WTC11 (cell line): ENCODE data around the gene PIP4K2A. TPM values are rescaled to one million over a fixed set of nuclear protein-coding genes. Genes with fewer than 3 reads are reported as not detected.

Source experiments
- ATAC-seq: fragments of 200-7000 bp; cut with Tn5 transposase; 2 replicates; pipeline ENCODE4 v1.10.0; 2021; ENCODE audit warnings: mild to moderate bottlenecking, moderate library complexity
- CTCF ChIA-PET: fragments of 300-600 bp; sonication (Branson Sonifier 250); formaldehyde crosslinking; loops from one replicate; lab custom pipeline; 2021; ENCODE audit warnings: antibody characterized with exemption; lab: Charles Lee
- POLR2A ChIA-PET: fragments of 350-600 bp; sonication (Branson Sonifier 250); formaldehyde crosslinking; loops from one replicate; lab custom pipeline; 2021; ENCODE audit warnings: antibody characterized with exemption; lab: Charles Lee
- DNase-seq: peaks from one replicate; pipeline ENCODE4 v3.0.0; 2021; ENCODE audit warnings: low spot score
- H3K27ac Mint-ChIP-seq: 2 replicates; pipeline ENCODE4 v1.8.0; 2021; ENCODE audit warnings: mixed read lengths
- H3K27me3 Mint-ChIP-seq: 2 replicates; pipeline ENCODE4 v1.8.0; 2021; ENCODE audit warnings: low read depth, mild to moderate bottlenecking, moderate library complexity, mixed read lengths
- H3K36me3 Mint-ChIP-seq: 2 replicates; pipeline ENCODE4 v1.8.0; 2021; ENCODE audit warnings: mixed read lengths
- H3K4me1 Mint-ChIP-seq: 2 replicates; pipeline ENCODE4 v1.8.0; 2022; ENCODE audit warnings: mixed read lengths
- H3K4me3 Mint-ChIP-seq: 2 replicates; pipeline ENCODE4 v1.8.0; 2021; ENCODE audit warnings: mild to moderate bottlenecking, moderate library complexity, mixed read lengths
- H3K9me3 Mint-ChIP-seq: 2 replicates; pipeline ENCODE4 v1.8.0; 2021; ENCODE audit warnings: mixed read lengths
- AFF4 ChIP-seq: sonication (generic); formaldehyde crosslinking; IDR thresholded peaks from 2 replicates; pipeline ENCODE4 v1.8.1; 2023; ENCODE audit warnings: mild to moderate bottlenecking, missing genetic modification reagents, borderline replicate concordance
- ATF3 ChIP-seq: sonication (generic); formaldehyde crosslinking; conservative IDR thresholded peaks from 2 replicates; pipeline ENCODE4 v1.8.1; 2022; ENCODE audit warnings: mild to moderate bottlenecking, missing genetic modification reagents
- E2F5 ChIP-seq: sonication (generic); formaldehyde crosslinking; IDR thresholded peaks from 2 replicates; pipeline ENCODE4 v1.8.1; 2022; ENCODE audit warnings: mild to moderate bottlenecking, moderate library complexity, missing genetic modification reagents
- ELF4 ChIP-seq: sonication (generic); formaldehyde crosslinking; IDR thresholded peaks from 2 replicates; pipeline ENCODE4 v1.8.1; 2022; ENCODE audit warnings: low read depth, mild to moderate bottlenecking, moderate library complexity, missing genetic modification reagents
- EMX1 ChIP-seq: fragments of 250-450 bp; sonication (Bioruptor Pico); IDR thresholded peaks from 2 replicates; pipeline ENCODE4 v1.8.0; 2021; ENCODE audit warnings: mild to moderate bottlenecking
- IRF2 ChIP-seq: sonication (generic); formaldehyde crosslinking; IDR thresholded peaks from 2 replicates; pipeline ENCODE4 v1.8.0; 2022; ENCODE audit warnings: low read depth, missing genetic modification reagents, borderline replicate concordance
- JAZF1 ChIP-seq: fragments of 250-450 bp; sonication (Bioruptor Pico); IDR thresholded peaks from 2 replicates; pipeline ENCODE4 v1.9.0; 2021; ENCODE audit warnings: moderate library complexity, mild to moderate bottlenecking, inconsistent platforms
- NFATC4 ChIP-seq: fragments of 250-450 bp; sonication (Bioruptor Pico); IDR thresholded peaks from 2 replicates; pipeline ENCODE4 v1.9.0; 2021; ENCODE audit warnings: mild to moderate bottlenecking
- OVOL2 ChIP-seq: fragments of 250-450 bp; sonication (Bioruptor Pico); IDR thresholded peaks from 2 replicates; pipeline ENCODE4 v1.9.0; 2021; ENCODE audit warnings: mild to moderate bottlenecking, borderline replicate concordance
- SOX15 ChIP-seq: fragments of 250-450 bp; sonication (Bioruptor Pico); IDR thresholded peaks from 2 replicates; pipeline ENCODE4 v1.9.0; 2021; ENCODE audit warnings: mild to moderate bottlenecking
- TCF7 ChIP-seq: sonication (generic); formaldehyde crosslinking; IDR thresholded peaks from 2 replicates; pipeline ENCODE4 v1.8.0; 2022; ENCODE audit warnings: mild to moderate bottlenecking, low read depth, missing genetic modification reagents, moderate library complexity
- TEAD1 ChIP-seq: sonication (generic); formaldehyde crosslinking; IDR thresholded peaks from 2 replicates; pipeline ENCODE4 v1.8.0; 2022; ENCODE audit warnings: mild to moderate bottlenecking, missing genetic modification reagents
- ZBTB21 ChIP-seq: sonication (generic); formaldehyde crosslinking; IDR thresholded peaks from 2 replicates; pipeline ENCODE4 v1.8.1; 2023; ENCODE audit warnings: mild to moderate bottlenecking, missing genetic modification reagents, borderline replicate concordance
- ZNF121 ChIP-seq: sonication (generic); formaldehyde crosslinking; IDR thresholded peaks from 2 replicates; pipeline ENCODE4 v1.8.0; 2023; ENCODE audit warnings: missing genetic modification reagents
- ZNF232 ChIP-seq: sonication (generic); formaldehyde crosslinking; IDR thresholded peaks from 2 replicates; pipeline ENCODE4 v1.8.0; 2022; ENCODE audit warnings: mild to moderate bottlenecking, missing genetic modification reagents
- ZNF281 ChIP-seq: sonication (generic); formaldehyde crosslinking; IDR thresholded peaks from 2 replicates; pipeline ENCODE4 v1.8.0; 2023; ENCODE audit warnings: mild to moderate bottlenecking, missing genetic modification reagents
- ZNF317 ChIP-seq: sonication (generic); formaldehyde crosslinking; IDR thresholded peaks from 2 replicates; pipeline ENCODE4 v1.8.1; 2023; ENCODE audit warnings: low read depth, mild to moderate bottlenecking, moderate library complexity, missing genetic modification reagents, borderline replicate concordance
- ZSCAN18 ChIP-seq: fragments of 250-450 bp; sonication (Bioruptor Pico); IDR thresholded peaks from 2 replicates; pipeline ENCODE4 v2.1.2; 2022; ENCODE audit warnings: mild to moderate bottlenecking, moderate library complexity
- total RNA-seq: library from RNA; stranded (reverse); gene quantifications from 3 replicates; pipeline ENCODE4 v1.2.3, GENCODE V29; 2021

Gene PIP4K2A
- total RNA-seq, 1 experiment from 2014 or later = 47.5 TPM

GRCh38 chr10:22589851-22590514, 124.4 kb downstream of the PIP4K2A start:
- H3K27me3 Mint-ChIP-seq = no peaks in the 10 kb centered on the region
- H3K27ac Mint-ChIP-seq = no peak overlapping the region
- no peak for TF ChIP-seq SOX15 (CRISPR knock-in tag)
- TF ChIP-seq ZBTB21 (CRISPR knock-in tag) = no peak
- no peak for TF ChIP-seq TEAD1 (CRISPR knock-in tag)
- no peak for TF ChIP-seq ZNF281 (CRISPR knock-in tag)
- TF ChIP-seq ZNF317 (CRISPR knock-in tag) = no peak
- TF ChIP-seq EMX1 (CRISPR knock-in tag) = no peak
- TF ChIP-seq IRF2 (CRISPR knock-in tag) = no peak
- TF ChIP-seq ELF4 (CRISPR knock-in tag) = no peak
- TF ChIP-seq ZNF121 (CRISPR knock-in tag) = no peak
- no peak for TF ChIP-seq E2F5
- no peak for TF ChIP-seq TCF7
- no peak for TF ChIP-seq ZNF232
- TF ChIP-seq OVOL2 (CRISPR knock-in tag) = no peak
- TF ChIP-seq NFATC4 = no peak
- no peak for TF ChIP-seq JAZF1 (CRISPR knock-in tag)
- no peak for TF ChIP-seq ZSCAN18 (CRISPR knock-in tag)
- DNase-seq = no peak
- ChIA-PET POLR2A (no interaction called here), CTCF (no interaction called here)
- H3K4me1 Mint-ChIP-seq = peaks cover 25% of the 10 kb centered on the region
- no peak for ATAC-seq
- H3K4me3 Mint-ChIP-seq = no peak overlapping the region
- H3K36me3 Mint-ChIP-seq = peaks cover 26% of the 10 kb centered on the region
- H3K9me3 Mint-ChIP-seq = no peaks in the 10 kb centered on the region

- ChIA-PET CTCF (no interaction called here), POLR2A (no interaction called here)
- no peak for DNase-seq
- no peak overlapping the region for H3K4me3 Mint-ChIP-seq
- TF ChIP-seq ZNF281 (CRISPR knock-in tag) (no peak), ATF3 (CRISPR knock-in tag) (no peak), ZNF121 (CRISPR knock-in tag) (no peak), AFF4 (CRISPR knock-in tag) (no peak)
- TF ChIP-seq, all 79 proteins: peak for 0
- Mint-ChIP-seq H3K36me3 (peaks cover 32% of the 10 kb centered on the region), H3K4me1 (peaks cover 14% of the 10 kb centered on the region), H3K9me3 (no peaks in the 10 kb centered on the region), H3K27ac (no peak overlapping the region), H3K27me3 (no peaks in the 10 kb centered on the region)
- no peak for ATAC-seq
Measured at GRCh38 chr10:22588462-22588861, 125.9 kb downstream of the PIP4K2A start.
